ENCODE results near the gene CDK13.

The CDK13 gene

GRCh38 chr7:40134428-40135316 lies 184.6 kb downstream of the CDK13 start, which contains the start of the genes MPLKIP and SUGCT (continued):
- TF ChIP-seq CSRNP3 (CRISPR knock-in tag; IDR thresholded peaks at IDR 0.05) (no peak), RARB (CRISPR knock-in tag; IDR thresholded peaks at IDR 0.05) (no peak), ZNF70 (CRISPR knock-in tag; IDR thresholded peaks at IDR 0.05) (no peak)

- ATAC-seq, result no peak
- no peak for TF ChIP-seq TCF4 (CRISPR knock-in tag; IDR thresholded peaks at IDR 0.05; ENCODE audit: borderline replicate concordance)
- TF ChIP-seq CSRNP3 (CRISPR knock-in tag; IDR thresholded peaks at IDR 0.05), result no peak
- no peak for TF ChIP-seq ESRRG (CRISPR knock-in tag; IDR thresholded peaks at IDR 0.05)
- TF ChIP-seq ISL1 (CRISPR knock-in tag; IDR thresholded peaks at IDR 0.05), result no peak
- TF ChIP-seq PPARA (CRISPR knock-in tag; IDR thresholded peaks at IDR 0.05; ENCODE audit: borderline replicate concordance), result no peak
- TF ChIP-seq ARNTL (CRISPR knock-in tag; IDR thresholded peaks at IDR 0.05; ENCODE audit: borderline replicate concordance, low read depth), result no peak
- TF ChIP-seq ZC3H10 (CRISPR knock-in tag; IDR thresholded peaks at IDR 0.05), result no peak
- TF ChIP-seq TSHZ2 (CRISPR knock-in tag; IDR thresholded peaks at IDR 0.05), result no peak
- no peak for TF ChIP-seq PATZ1 (CRISPR knock-in tag; IDR thresholded peaks at IDR 0.05; ENCODE audit: borderline replicate concordance)
- no peak for TF ChIP-seq ZNF8 (CRISPR knock-in tag; IDR thresholded peaks at IDR 0.05)
- no peak for TF ChIP-seq CREB5 (CRISPR knock-in tag; IDR thresholded peaks at IDR 0.05; ENCODE audit: low read depth)
- no peak for TF ChIP-seq ZFP30 (CRISPR knock-in tag; IDR thresholded peaks at IDR 0.05)
- TF ChIP-seq GLIS3 (CRISPR knock-in tag; IDR thresholded peaks at IDR 0.05), result no peak
- TF ChIP-seq ZFP3 (CRISPR knock-in tag; IDR thresholded peaks at IDR 0.05), result no peak
These were observed 185.2 kb downstream of the CDK13 start for GRCh38 chr7:40135317-40135610.

- no peak for TF ChIP-seq PPARA (CRISPR knock-in tag; IDR thresholded peaks at IDR 0.05; ENCODE audit: borderline replicate concordance)
- TF ChIP-seq ARNTL (CRISPR knock-in tag; IDR thresholded peaks at IDR 0.05; ENCODE audit: borderline replicate concordance, low read depth), result no peak
- TF ChIP-seq ZFP30 (CRISPR knock-in tag; IDR thresholded peaks at IDR 0.05), result no peak
- no peak for ATAC-seq
These were observed 187.5 kb downstream of the CDK13 start for GRCh38 chr7:40137563-40137962.

- no peak for ATAC-seq
- TF ChIP-seq ZFP30 (CRISPR knock-in tag; IDR thresholded peaks at IDR 0.05) (no peak), CSRNP3 (CRISPR knock-in tag; IDR thresholded peaks at IDR 0.05) (no peak), ZC3H10 (CRISPR knock-in tag; IDR thresholded peaks at IDR 0.05) (no peak), PPARA (CRISPR knock-in tag; IDR thresholded peaks at IDR 0.05; ENCODE audit: borderline replicate concordance) (no peak), TSHZ2 (CRISPR knock-in tag; IDR thresholded peaks at IDR 0.05) (no peak), ZFP3 (CRISPR knock-in tag; IDR thresholded peaks at IDR 0.05) (no peak), ARNTL (CRISPR knock-in tag; IDR thresholded peaks at IDR 0.05; ENCODE audit: borderline replicate concordance, low read depth) (no peak), GLIS3 (CRISPR knock-in tag; IDR thresholded peaks at IDR 0.05) (no peak), POU6F1 (CRISPR knock-in tag; IDR thresholded peaks at IDR 0.05; ENCODE audit: borderline replicate concordance, low read depth) (no peak)
These were observed 188.9 kb downstream of the CDK13 start for GRCh38 chr7:40138973-40139372.
